K562 (cell line): ENCODE data around the gene SOWAHA. TPM values are rescaled to one million over a fixed set of nuclear protein-coding genes. Genes with fewer than 3 reads are reported as not detected.
A peak's percentile ranks its signal among the peaks of the same experiment; 100 is the strongest.

ENCODE experiments used
- ATAC-seq: fragments of 200-7000 bp; cut with Tn5 transposase; 3 replicates; pipeline ENCODE4 v1.9.1; 2020; ENCODE audit warnings: moderate library complexity
- BruUV-seq: library from RNA; stranded (reverse); fragments of 400-500 nt; replicated peaks from 2 replicates; lab custom pipeline; 2021; lab: Mats Ljungman, UMichigan
- CTCF ChIA-PET: fragments of 300-600 bp; formaldehyde crosslinking; extraction: SDS; loops from one replicate; lab custom pipeline; 2021; ENCODE audit warnings: low intra/inter-chr PET ratio; lab: Yijun Ruan, JAX
- POLR2A ChIA-PET: fragments of 300-600, 350-650 bp; sonication (Branson Sonifier 250); formaldehyde crosslinking; extraction: SDS; loops from one replicate; lab custom pipeline; 2021; ENCODE audit warnings: antibody characterized with exemption, inconsistent platforms; lab: Yijun Ruan, JAX
- DNase-seq, 4 experiments: peaks; one replicate each; pipeline versions ENCODE4 v3.0.0 to v3.0.0-alpha.2; 2011 to 2018; ENCODE audit warnings: low spot score in 3 of 4, mixed read lengths in 3 of 4; ENCODE audit errors: extremely low read depth in 1 of 4
- FAIRE-seq: peaks from 2 replicates; lab custom pipeline; 2011; peaks lifted over from hg19 to GRCh38; lab: Jason Lieb, UNC
- H2AFZ ChIP-seq: 2 replicates; pipeline ENCODE4 v1.6.0; 2011; ENCODE audit warnings: low read depth, low read length, control low read depth, inconsistent platforms
- H3K27ac ChIP-seq: fragments of 200-600 bp; 3 replicates; pipeline ENCODE4 v1.8.0; 2011; ENCODE audit warnings: low read depth, mild to moderate bottlenecking, control low read depth, inconsistent platforms, low read length, moderate library complexity, mixed read lengths; ENCODE audit errors: extremely low read depth
- H3K27me3 ChIP-seq, 2 experiments: fragments of 300-600 bp in 1 of 2; 2 replicates in 1 of 2; 3 replicates in 1 of 2; pipeline versions ENCODE4 v1.6.0 to v1.8.0; 2011; ENCODE audit warnings: inconsistent platforms in 2 of 2, low read length in 2 of 2, mild to moderate bottlenecking in 1 of 2, mixed read lengths in 1 of 2, moderate library complexity in 1 of 2; ENCODE audit not compliant: control insufficient read depth in 2 of 2, insufficient read depth in 2 of 2
- H3K36me3 ChIP-seq: fragments of 300-600 bp; 3 replicates; pipeline ENCODE4 v1.8.0; 2011; ENCODE audit warnings: mild to moderate bottlenecking, low read length, inconsistent platforms; ENCODE audit not compliant: control insufficient read depth, insufficient read depth
- H3K4me1 ChIP-seq, 2 experiments: fragments of 200-600 bp in 1 of 2; replicated peaks in 1 of 2; 2 replicates in 1 of 2; 3 replicates in 1 of 2; pipeline versions ENCODE4 v1.5.1 to v1.8.0; 2011; ENCODE audit warnings: inconsistent platforms in 2 of 2, low read length in 2 of 2, mild to moderate bottlenecking in 1 of 2, mixed read lengths in 1 of 2, moderate library complexity in 1 of 2; ENCODE audit not compliant: control insufficient read depth in 2 of 2, insufficient read depth in 2 of 2
- H3K4me2 ChIP-seq: 2 replicates; pipeline ENCODE4 v1.6.1; 2011; ENCODE audit warnings: low read length, control low read depth, inconsistent platforms, mixed read lengths; ENCODE audit not compliant: insufficient read depth
- H3K4me3 ChIP-seq: fragments of 200-600 bp; sonication (generic), shearing (Covaris generic); 2 replicates; pipeline ENCODE4 v1.5.1; 2016; ENCODE audit warnings: control low read depth, inconsistent platforms
- H3K79me2 ChIP-seq: fragments of 200-600 bp; 3 replicates; pipeline ENCODE4 v1.8.0; 2011; ENCODE audit warnings: low read length, inconsistent platforms; ENCODE audit not compliant: control insufficient read depth, insufficient read depth
- H3K9ac ChIP-seq, 2 experiments: 2 replicates each; pipeline versions ENCODE4 v1.6.0 to v1.6.1; 2011; ENCODE audit warnings: low read depth in 2 of 2, low read length in 2 of 2, control low read depth in 1 of 2, inconsistent platforms in 1 of 2, mild to moderate bottlenecking in 1 of 2, mixed read lengths in 1 of 2; ENCODE audit not compliant: insufficient read depth in 1 of 2
- H3K9me1 ChIP-seq: one replicate; pipeline ENCODE4 v1.6.0; 2011; ENCODE audit warnings: inconsistent platforms, mild to moderate bottlenecking, low read length, moderate library complexity; ENCODE audit not compliant: control insufficient read depth, insufficient read depth
- H3K9me3 ChIP-seq: replicated peaks from 2 replicates; pipeline ENCODE4 v1.5.1; 2011; ENCODE audit warnings: low read depth, low read length, inconsistent platforms; ENCODE audit not compliant: control insufficient read depth, insufficient read depth
- H4K20me1 ChIP-seq: replicated peaks from 2 replicates; pipeline ENCODE4 v1.6.1; 2011; ENCODE audit warnings: low read length, inconsistent platforms, mixed read lengths; ENCODE audit not compliant: control insufficient read depth, insufficient read depth
- MEF2A ChIP-seq: IDR thresholded peaks from 2 replicates; pipeline ENCODE4 v1.6.1; 2011; ENCODE audit warnings: low read depth, mild to moderate bottlenecking, low read length, moderate library complexity; ENCODE audit not compliant: control insufficient read depth
- SETDB1 ChIP-seq: IDR thresholded peaks from one replicate; pipeline ENCODE4 v1.6.1; 2012; ENCODE audit warnings: low read length, control low read depth, inconsistent platforms
- TBP ChIP-seq: optimal IDR thresholded peaks from 2 replicates; pipeline ENCODE3; 2011; ENCODE audit warnings: low read depth, low read length, improper control_type of control experiment
- TCF3 ChIP-seq: sonication (generic); formaldehyde crosslinking; IDR thresholded peaks from 2 replicates; pipeline ENCODE4 v1.4.0; 2020; ENCODE audit warnings: mild to moderate bottlenecking, missing genetic modification reagents
- YY1 ChIP-seq, 3 experiments: IDR thresholded peaks; 2 replicates each; pipeline ENCODE4 v1.6.1; 2011; ENCODE audit warnings: low read length in 2 of 3, mild to moderate bottlenecking in 2 of 3, moderate library complexity in 2 of 3, borderline replicate concordance in 1 of 3, control low read depth in 1 of 3, low read depth in 1 of 3; ENCODE audit not compliant: insufficient read depth in 3 of 3, insufficient replicate concordance in 2 of 3, control insufficient read depth in 1 of 3, insufficient read length in 1 of 3; ENCODE audit errors: extremely low read depth in 1 of 3
- ZNF197 ChIP-seq: fragments of 200-800 bp; sonication (Bioruptor generic); IDR thresholded peaks from 2 replicates; pipeline ENCODE4 v1.6.1; 2016; ENCODE audit warnings: low read depth, missing genetic modification characterization, missing compliant biosample characterization
- WGBS: fragments of 100-300 bp; shearing (Covaris generic); methylation state at CpG from one replicate; pipeline ENCODE4 v1.1.6; 2016; ENCODE audit warnings: low coverage, mixed read lengths; ENCODE audit not compliant: insufficient coverage; ENCODE audit errors: missing lambda C conversion rate; 5-methylcytosine and 5-hydroxymethylcytosine counted together
- in situ Hi-C: fragments of 300-500 bp; cut with MboI; formaldehyde crosslinking; loops from 4 replicates; pipeline ENCODE4 v1.15.0; 2018; ENCODE audit warnings: inconsistent platforms, mixed read lengths
- intact Hi-C: fragments of 100-400 bp; cut with micrococcal nuclease; formaldehyde crosslinking; loops from 2 replicates; pipeline ENCODE4 v1.14.2; 2022
- polyA plus RNA-seq, 8 experiments: library from polyadenylated mRNA; depleted of rRNA in 4 of 8; stranded (reverse) in 5 of 8; unstranded in 3 of 8; fragments of >200 nt; fragmentation: Nextera tagmentation in 2 of 8; fragmentation: Illumina TruSeq in 1 of 8; extraction: Ambion mirVana in 2 of 8; extraction: Trizol in 1 of 8; gene quantifications; 2 replicates each; pipeline versions ENCODE4 v1.2.1 to v1.2.3, GENCODE V29; 2011 to 2014; ENCODE audit warnings: inconsistent platforms in 1 of 8, missing spikeins in 1 of 8
- total RNA-seq, 7 experiments: library from RNA; depleted of rRNA in 6 of 7; stranded (reverse); fragments of >200 nt in 6 of 7; fragmentation: Illumina TruSeq in 2 of 7; extraction: Trizol in 2 of 7; gene quantifications; 2 replicates each; pipeline versions ENCODE4 v1.2.1 to v1.2.3, GENCODE V29; 2011 to 2021; ENCODE audit warnings: low replicate concordance in 1 of 7
- TF ChIP-seq, protein P1 (sequence below): fragments of 250-450 bp; sonication (Bioruptor Pico); IDR thresholded peaks from 2 replicates; pipeline ENCODE4 v1.8.0; 2021; ENCODE audit warnings: moderate library complexity, mild to moderate bottlenecking, inconsistent platforms
- TF ChIP-seq, protein P2 (sequence below): fragments of 450-650 bp; IDR thresholded peaks from 2 replicates; pipeline ENCODE4 v1.6.1; 2017; ENCODE audit warnings: antibody characterized with exemption, mild to moderate bottlenecking
- TF ChIP-seq, protein P3 (sequence below): fragments of 450-650 bp; IDR thresholded peaks from 2 replicates; pipeline ENCODE4 v1.6.1; 2016; ENCODE audit warnings: antibody characterized with exemption
- TF ChIP-seq, protein P4 (sequence below): fragments of 200-400 bp; formaldehyde crosslinking; IDR thresholded peaks from 2 replicates; pipeline ENCODE4 v1.6.1; 2017; ENCODE audit warnings: mild to moderate bottlenecking, low read depth, low read length, moderate library complexity

Gene SOWAHA
- total and polyA plus RNA-seq, 9 of the 15 experiments (the other 6 are each of a cell fraction or from before 2014, with no cell fraction given): not detected

DNA sequence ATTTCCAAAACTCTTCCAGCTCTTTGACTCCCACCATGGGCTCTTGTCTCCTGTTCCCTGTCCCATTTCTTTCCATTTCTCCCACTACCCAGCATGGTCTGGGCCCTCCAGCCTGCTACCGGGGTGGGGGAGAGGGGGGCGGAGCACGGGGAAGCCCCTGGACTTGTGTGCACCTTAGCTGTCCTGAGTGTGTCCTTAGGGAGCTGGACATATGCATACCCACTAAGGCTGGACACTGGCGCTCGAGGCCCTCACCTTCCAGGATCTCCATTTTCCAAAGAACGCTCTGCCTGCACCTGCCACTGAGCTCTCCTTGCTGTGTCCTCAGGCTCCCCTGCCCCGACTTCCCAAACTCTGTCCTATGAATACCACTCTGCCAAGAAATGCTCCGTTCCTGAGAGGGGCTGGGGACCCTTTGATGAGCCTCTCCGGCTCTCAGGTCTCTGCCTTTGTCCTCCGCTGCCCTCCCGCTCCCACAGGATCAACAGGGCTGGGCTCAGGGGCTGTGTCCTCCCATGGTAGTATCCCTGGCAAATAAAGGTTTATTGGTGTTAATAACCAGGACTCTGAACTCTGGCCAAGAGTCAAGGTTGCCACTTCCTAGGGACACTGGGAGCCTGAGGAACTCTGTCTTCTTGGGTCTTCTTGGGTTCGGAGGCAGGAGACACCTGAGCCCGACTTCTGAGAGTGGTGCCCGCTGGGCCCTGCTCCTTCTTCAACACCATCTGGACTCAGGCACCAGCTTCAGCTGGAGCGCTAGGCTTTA lies 18.2 kb downstream of the SOWAHA start:
- H3K9ac ChIP-seq: peak overlapping the region; percentile 92 to 100
- BruUV-seq: TSS peak; percentile 83
- H4K20me1 ChIP-seq: no peaks in the 10 kb centered on the region
- CTCF ChIA-PET: interaction anchor here (1.5 to 2.1 kb wide), 2 partner anchors 52 to 417 kb away, joined by 5 to 13 read pairs; no protein-coding TSS in a partner anchor
- H3K9me3 ChIP-seq: no peaks in the 10 kb centered on the region
- DNase-seq: no peak
- peaks cover 20% of the 10 kb centered on the region; the same call in 1 of the 3 replicates for H3K36me3 ChIP-seq
- in situ Hi-C loops (no loop called here), intact Hi-C loops (no loop called here)
- no peak for ATAC-seq
- H3K4me2 ChIP-seq: peak overlapping the region; percentile 89
- peak; percentile 19 for FAIRE-seq
- peaks cover 18 to 27% of the 10 kb centered on the region in 2 experiments; a peak in 4 of 5 replicates for H3K4me1 ChIP-seq
- no peaks in the 10 kb centered on the region for H3K9me1 ChIP-seq
- peaks cover 23% of the 10 kb centered on the region for H3K79me2 ChIP-seq
- POLR2A ChIA-PET: interaction anchor here (0.6 to 3.9 kb wide), 12 partner anchors 8 to 1693 kb away, joined by 3 to 22 read pairs (median 4); partner anchors contain the start of genes GDF9 and UQCRQ
- 80% methylated on average over 9 of the region's 15 CpGs for WGBS
- peak overlapping the region; percentile 74 for H3K4me3 ChIP-seq
- peak overlapping the region; percentile 97 for H2AFZ ChIP-seq
- peak overlapping the region; percentile 92 for H3K27ac ChIP-seq
- no peaks in the 10 kb centered on the region for H3K27me3 ChIP-seq
- TF ChIP-seq, protein P1, sequence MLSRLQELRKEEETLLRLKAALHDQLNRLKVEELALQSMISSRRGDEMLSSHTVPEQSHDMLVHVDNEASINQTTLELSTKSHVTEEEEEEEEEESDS (CRISPR knock-in tag): no peak
- TF ChIP-seq, protein P2, sequence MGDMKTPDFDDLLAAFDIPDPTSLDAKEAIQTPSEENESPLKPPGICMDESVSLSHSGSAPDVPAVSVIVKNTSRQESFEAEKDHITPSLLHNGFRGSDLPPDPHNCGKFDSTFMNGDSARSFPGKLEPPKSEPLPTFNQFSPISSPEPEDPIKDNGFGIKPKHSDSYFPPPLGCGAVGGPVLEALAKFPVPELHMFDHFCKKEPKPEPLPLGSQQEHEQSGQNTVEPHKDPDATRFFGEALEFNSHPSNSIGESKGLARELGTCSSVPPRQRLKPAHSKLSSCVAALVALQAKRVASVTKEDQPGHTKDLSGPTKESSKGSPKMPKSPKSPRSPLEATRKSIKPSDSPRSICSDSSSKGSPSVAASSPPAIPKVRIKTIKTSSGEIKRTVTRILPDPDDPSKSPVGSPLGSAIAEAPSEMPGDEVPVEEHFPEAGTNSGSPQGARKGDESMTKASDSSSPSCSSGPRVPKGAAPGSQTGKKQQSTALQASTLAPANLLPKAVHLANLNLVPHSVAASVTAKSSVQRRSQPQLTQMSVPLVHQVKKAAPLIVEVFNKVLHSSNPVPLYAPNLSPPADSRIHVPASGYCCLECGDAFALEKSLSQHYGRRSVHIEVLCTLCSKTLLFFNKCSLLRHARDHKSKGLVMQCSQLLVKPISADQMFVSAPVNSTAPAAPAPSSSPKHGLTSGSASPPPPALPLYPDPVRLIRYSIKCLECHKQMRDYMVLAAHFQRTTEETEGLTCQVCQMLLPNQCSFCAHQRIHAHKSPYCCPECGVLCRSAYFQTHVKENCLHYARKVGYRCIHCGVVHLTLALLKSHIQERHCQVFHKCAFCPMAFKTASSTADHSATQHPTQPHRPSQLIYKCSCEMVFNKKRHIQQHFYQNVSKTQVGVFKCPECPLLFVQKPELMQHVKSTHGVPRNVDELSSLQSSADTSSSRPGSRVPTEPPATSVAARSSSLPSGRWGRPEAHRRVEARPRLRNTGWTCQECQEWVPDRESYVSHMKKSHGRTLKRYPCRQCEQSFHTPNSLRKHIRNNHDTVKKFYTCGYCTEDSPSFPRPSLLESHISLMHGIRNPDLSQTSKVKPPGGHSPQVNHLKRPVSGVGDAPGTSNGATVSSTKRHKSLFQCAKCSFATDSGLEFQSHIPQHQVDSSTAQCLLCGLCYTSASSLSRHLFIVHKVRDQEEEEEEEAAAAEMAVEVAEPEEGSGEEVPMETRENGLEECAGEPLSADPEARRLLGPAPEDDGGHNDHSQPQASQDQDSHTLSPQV: no peak; the same call in 1 of the 2 replicates
- TF ChIP-seq ZNF197 (CRISPR knock-in tag): no peak
- no peak for TF ChIP-seq SETDB1
- TF ChIP-seq, protein P3, sequence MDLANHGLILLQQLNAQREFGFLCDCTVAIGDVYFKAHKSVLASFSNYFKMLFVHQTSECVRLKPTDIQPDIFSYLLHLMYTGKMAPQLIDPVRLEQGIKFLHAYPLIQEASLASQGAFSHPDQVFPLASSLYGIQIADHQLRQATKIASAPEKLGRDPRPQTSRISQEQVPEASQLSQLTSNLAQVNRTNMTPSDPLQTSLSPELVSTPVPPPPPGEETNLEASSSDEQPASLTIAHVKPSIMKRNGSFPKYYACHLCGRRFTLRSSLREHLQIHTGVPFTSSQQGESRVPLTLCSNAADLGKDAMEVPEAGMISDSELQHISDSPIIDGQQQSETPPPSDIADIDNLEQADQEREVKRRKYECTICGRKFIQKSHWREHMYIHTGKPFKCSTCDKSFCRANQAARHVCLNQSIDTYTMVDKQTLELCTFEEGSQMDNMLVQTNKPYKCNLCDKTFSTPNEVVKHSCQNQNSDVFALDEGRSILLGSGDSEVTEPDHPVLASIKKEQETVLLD: 0 out of 2 replicates have a peak, but pooled peaks have one; percentile 3
- peak in 1 of 3 experiments; percentile 4 for TF ChIP-seq YY1 (IDR thresholded peaks at IDR 0.05; ENCODE audit: borderline replicate concordance in 1 of 3, control insufficient read depth in 1 of 3, extremely low read depth in 1 of 3, insufficient read depth in 3 of 3, insufficient read length in 1 of 3, insufficient replicate concordance in 2 of 3, low read depth in 1 of 3, low read length in 2 of 3)
- no peak for TF ChIP-seq MEF2A
- no peak for TF ChIP-seq TCF3
- no peak for TF ChIP-seq TBP
- TF ChIP-seq, protein P4, sequence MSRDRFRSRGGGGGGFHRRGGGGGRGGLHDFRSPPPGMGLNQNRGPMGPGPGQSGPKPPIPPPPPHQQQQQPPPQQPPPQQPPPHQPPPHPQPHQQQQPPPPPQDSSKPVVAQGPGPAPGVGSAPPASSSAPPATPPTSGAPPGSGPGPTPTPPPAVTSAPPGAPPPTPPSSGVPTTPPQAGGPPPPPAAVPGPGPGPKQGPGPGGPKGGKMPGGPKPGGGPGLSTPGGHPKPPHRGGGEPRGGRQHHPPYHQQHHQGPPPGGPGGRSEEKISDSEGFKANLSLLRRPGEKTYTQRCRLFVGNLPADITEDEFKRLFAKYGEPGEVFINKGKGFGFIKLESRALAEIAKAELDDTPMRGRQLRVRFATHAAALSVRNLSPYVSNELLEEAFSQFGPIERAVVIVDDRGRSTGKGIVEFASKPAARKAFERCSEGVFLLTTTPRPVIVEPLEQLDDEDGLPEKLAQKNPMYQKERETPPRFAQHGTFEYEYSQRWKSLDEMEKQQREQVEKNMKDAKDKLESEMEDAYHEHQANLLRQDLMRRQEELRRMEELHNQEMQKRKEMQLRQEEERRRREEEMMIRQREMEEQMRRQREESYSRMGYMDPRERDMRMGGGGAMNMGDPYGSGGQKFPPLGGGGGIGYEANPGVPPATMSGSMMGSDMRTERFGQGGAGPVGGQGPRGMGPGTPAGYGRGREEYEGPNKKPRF: no peak
